NCI-H510A treated with DMSO at 0.1 percent for 48 hours (cell line): ENCODE results near the gene SPATA2.
A peak's percentile ranks its signal among the peaks of the same experiment; 100 is the strongest.
"Not testable (repeated sequence)": the region's sequence is repeated elsewhere in the genome, so short reads cannot be mapped to it uniquely, and the experiment has no call there.

ENCODE experiments used
- DNase-seq: peaks from one replicate; lab custom pipeline; 2025; lab: John Stamatoyannopoulos, UW

The SPATA2 gene

DNA sequence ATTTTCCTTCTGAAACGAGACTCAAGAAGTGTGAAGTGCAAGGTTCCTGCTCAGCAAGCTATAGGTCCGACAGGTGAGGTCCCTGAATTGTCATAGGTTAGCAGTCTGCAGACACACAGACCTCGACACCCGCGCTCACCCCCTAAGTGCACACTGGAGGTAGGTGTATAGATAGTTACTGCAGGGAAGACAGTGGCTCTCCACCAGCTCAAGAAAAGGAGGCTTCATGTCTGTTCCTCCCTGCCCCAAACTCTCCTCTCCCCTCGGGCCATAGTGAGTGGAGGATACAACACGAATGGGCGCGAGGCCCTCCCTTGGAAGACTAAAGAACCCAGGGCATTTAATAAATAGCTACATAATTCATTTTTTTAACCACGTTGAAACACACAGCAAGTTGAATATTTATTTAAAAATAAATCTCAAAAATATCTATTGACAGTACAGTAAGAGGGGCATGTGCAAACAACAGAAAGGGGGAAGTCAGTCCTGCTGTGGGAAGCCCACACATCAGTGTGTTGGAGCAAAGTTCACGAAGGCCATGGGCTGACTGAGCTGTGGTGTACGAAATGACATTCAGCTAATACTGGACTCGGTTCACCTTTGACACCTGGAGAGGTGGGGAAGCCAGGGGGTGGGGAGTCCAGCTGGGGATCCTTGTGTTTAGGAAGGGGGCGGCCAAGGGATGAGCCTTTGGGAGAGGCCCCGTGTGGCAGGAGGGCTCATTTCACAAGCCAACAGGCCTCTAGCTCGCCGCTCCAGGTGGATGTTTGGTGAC lies 10.7 kb downstream of the SPATA2 start:
- no peak for DNase-seq

DNA sequence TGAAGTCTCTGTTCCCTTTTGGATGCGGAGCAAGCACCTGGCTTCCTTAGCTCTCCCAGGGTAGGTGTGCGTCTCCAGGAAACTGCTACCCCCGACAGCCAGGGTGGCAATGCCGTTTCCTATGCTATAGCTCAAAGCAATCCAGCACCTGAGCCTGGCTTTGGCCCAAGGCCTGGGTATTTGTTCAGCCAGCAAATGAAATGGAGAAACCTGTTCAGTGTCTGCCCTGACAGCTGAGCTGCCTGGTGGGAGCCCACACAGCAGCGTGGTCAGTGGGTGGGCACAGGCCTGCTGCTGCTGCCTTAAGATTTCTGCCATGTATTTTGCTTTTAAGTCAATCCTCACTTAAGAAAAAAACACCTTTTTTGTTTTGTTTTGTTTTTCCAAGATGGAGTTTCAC lies 13.7 kb downstream of the SPATA2 start:
- no peak for DNase-seq

DNA sequence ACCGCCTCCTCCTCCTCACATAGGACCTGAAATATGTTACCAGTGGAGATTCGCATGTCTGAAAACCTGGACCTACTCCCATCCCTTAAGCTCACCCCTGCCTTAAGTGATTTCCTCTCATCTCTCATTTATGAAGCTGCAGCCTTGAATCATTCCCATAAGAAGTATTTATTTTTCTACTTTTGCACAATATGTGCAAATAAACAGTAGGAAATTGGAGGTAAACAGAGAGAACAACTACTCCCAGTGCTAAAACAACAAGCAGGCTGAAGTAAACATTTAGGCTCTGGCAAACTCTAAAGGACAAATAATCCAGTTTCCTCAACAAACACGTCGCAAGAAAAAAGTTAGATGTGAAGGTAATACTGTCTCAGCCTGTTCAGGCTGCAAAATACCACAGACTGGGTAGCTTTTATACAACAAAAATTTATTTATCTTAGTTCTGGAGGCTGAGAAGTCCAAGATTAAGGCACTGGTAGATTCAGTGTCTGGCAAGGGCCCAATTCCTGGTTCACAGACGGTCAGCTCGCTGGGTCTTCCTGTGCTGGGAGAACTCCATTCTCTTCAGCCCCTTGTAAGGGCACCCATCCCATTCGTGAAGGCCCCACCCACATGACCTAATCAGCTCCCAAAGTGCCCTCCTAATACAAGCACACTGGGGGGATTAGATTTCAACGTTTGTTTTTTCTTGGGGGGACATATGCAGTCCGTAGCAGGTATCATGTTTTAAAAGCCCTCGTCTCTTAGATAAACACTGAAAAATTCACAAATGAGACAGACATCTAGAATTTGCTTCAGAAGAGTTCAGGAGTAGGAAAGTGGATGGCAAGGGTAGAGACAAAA lies 15.6 kb downstream of the SPATA2 start:
- no peak for DNase-seq

DNA sequence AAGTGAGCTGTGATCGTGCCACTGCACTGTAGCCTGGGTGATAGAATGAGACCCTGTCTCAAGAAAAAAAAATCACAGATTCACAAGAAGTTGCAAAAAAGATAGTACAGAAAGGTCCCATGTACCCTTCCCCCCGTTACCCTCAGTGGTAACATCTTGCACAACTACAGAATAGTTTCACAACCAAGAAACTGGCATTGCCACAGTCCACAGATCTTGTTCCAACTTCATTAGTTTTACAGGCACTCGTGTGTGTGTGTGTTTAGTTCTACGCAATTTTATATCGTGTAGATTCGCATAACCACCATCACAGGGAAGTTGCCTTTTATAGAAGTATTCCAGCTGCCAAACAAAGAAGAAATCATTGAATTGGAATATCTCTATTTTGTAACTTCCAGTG lies 19.1 kb downstream of the SPATA2 start:
- DNase-seq, result no peak

DNA sequence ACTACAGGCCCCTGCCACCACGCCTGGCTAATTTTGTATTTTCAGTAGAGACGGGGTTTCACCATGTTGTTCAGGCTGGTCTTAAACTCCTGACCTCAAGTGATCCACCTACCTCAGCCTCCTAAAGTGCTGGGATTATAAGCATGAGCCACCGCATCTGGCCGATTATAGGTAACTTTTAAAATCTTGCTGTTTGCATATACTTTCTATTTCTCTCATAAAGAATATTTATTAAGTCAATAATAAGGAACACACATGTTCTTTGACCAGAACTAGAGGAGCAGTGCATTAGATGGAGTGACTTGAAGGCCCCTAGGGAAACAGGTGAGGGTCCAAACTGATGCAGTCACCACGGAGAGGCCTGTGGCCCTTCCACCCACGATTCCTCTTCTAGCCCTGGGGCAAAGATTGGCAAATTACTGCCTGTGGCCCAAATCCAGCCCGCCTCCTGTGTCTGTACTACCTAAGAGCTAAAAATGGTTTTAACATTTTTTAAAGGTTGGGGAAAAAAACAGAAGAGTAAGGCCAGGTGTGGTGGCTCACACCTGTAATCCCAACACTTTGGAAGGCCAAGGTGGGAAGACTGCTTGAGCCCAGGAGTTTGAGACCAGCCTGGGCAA lies 19.7 kb downstream of the SPATA2 start:
- not testable (repeated sequence) for DNase-seq

DNA sequence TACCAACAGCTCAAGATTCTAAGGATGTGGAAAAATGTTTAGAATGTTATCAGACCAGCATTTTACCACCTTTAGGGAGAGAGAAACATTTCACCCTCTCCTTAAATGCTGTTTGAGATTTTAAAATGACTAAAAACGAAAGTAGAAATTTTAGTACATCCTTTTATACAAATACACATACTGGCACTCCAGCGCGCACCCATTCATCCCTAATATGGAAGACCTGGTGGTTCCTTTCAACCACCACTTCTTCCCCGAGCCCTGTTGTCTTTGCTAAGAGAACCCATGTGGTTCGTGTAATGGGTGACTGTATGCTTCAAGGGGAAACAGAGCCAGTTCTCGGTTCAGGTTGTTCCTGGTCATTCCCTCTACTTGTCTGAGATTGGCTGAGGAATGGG lies 21.3 kb downstream of the SPATA2 start:
- DNase-seq, result no peak

DNA sequence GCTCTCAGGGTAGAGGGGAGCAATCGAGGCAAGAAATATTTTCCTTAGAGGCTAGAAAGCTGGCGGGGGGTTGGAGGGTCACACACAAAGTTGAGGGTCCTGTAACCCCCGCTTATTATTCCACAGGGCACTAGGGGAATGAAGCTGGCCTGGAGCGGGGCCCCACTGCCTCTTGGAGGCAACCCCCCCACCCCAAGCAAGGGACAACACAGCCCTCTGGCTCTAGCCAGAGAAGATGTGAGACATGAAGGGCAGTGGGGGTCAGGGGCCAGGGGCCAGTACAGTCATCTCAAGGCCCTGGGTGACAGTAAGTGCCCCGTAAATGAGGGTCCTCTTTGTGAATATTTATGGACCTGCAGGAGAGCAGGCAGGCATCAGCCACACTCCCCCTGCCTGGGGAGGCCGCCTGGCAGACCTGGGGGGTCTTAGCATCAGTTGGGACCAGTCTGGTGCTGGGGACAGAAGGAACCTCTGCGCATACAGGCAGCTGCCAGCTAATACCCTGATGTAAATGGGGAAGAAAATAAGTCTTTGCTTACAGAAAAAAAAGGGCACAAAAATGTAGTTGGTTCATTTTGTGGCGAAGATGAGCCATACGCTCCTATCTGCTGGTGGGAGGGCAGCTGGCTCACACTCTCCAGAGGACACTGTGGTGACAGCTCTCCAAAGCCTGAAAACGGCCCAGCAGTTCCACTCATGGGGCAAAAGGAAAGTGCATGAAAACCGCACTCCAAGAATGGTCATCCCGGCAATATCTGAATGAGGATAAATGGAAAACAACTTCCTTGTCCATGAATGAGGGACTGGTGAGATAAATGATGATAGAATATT lies 21.9 kb downstream of the SPATA2 start:
- DNase-seq, result no peak

DNA sequence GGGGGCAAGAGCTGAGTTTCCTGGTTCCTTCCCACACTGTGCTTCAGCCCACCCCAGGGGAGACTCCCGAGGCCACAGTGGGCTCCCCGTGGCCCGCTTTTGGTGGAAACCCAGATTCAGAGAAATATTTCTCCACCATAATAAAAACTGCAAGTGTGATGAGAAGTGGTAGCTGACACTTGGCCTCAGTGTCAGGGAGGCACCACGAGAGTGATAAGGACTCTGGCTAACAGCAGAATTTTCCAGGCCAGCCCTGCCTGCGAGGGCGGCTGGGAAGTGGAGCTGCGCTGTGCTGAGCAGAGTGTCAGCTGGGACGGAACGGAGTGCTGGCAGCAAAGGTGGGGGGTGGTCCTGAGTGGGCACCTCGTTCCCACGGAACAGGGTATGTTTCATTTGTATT lies 22.5 kb downstream of the SPATA2 start:
- no peak for DNase-seq

DNA sequence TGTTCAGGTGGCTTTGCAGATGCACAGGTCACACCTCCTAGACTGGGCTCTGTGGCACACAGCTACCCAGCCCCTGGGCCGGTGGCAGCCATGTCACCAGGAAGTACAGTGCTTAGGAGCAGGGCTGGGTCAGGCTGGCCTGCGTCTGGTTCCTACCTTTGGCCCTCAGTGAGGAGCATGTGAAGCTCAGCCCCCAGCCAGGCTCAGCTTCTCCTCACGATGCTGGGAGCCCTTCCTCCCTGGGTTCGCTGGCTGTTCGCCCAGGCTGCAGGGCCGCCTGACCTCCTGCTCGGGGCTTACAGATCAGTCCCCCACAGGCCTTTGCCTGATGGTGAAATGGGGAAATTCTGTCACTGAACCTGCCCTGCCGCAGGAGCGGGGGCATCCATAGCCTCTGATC lies 23.1 kb downstream of the SPATA2 start:
- no peak for DNase-seq

DNA sequence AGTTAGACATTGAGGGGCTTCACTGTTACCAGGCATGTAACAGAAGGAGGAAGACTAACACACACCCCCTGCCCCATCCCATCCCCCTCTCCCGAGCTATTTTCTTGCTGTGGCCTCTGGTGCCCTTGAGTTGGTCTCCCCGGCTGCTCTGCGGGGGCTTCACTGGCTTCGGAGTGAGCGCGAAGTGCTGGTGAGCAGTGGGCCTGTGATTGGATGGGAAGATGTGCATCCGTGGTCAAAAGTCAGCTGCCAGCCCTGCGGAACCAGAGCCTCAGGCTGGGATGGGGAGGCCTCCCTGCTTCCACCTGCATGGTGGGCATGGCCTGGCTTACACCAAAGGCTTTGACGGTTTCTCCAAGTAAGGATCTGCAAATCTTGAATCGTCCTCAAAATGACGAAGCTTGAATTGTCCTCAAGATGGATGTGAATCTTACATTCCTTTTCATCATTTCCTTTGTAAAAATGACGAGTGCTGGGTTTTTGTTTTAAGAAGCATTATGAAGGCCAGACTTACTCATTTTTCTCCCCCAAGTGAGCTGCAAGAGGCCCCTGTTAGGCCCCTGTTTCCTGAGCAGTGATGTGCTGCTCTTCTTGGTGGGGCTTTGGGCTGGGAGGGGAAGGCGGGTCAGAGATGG lies 23.7 kb downstream of the SPATA2 start:
- no peak for DNase-seq

DNA sequence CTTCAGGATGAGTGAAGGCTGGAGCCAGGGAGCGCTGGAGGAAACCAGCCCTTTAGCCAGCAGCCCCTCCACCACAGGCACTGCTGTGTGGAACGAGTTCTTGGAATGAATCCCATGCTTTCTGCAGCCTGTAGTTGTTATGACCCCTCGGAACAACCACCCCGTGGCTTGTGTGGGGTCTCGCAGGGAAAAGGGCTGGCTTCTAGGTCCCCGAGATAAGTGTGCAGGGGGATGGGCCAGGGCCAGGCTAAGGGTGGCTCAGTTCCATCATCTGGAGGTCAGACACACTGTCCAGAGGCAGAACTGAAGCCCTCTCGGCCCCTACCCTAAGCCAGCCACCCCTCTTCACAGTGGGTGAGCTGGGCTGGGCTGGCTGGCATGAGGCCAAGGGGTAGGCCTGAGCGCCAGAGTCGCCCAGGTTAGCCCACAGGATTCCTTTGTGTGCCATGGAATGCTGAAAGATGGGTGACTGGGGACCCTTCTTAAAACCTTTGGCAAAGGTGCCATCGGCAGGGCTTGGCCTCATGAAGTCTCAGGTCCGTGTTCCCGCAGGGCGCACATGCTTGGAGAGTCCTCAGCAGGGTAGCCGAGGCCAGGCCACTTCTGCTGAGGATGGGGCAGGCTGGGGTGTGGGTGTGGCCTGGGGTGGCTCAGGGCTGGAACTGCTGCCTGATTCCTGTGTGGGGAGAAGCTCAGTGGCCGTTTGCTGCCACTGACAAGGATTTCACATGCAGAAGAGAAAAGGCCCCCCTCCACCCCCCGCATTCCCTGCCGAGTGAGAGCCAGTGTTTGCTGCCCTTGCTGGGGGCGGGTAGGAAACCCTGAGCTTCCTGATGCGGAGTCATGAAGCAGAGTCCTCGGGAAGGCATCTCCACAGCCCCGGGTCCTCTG lies 24.6 kb downstream of the SPATA2 start:
- DNase-seq, result no peak

DNA sequence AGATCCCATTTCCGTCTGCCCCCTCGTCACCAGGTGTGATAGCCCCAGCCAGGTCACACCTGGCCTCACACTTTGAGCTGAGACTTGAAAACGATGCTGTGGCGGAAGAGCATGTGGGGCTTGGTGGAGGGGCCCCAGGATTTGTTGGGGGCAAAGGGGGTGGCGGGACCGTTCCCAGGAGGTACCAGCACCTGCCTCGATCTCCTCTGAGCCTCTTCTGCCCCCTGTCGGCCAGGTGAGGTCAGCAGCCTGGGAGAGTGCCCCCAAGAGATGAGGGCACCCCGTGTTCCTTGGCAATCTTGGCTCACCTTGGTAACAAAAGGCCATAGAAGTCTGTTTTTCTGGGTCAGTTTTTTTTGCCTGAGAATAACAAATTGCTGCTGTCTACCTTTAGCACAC lies 25.4 kb downstream of the SPATA2 start:
- DNase-seq, result no peak

DNA sequence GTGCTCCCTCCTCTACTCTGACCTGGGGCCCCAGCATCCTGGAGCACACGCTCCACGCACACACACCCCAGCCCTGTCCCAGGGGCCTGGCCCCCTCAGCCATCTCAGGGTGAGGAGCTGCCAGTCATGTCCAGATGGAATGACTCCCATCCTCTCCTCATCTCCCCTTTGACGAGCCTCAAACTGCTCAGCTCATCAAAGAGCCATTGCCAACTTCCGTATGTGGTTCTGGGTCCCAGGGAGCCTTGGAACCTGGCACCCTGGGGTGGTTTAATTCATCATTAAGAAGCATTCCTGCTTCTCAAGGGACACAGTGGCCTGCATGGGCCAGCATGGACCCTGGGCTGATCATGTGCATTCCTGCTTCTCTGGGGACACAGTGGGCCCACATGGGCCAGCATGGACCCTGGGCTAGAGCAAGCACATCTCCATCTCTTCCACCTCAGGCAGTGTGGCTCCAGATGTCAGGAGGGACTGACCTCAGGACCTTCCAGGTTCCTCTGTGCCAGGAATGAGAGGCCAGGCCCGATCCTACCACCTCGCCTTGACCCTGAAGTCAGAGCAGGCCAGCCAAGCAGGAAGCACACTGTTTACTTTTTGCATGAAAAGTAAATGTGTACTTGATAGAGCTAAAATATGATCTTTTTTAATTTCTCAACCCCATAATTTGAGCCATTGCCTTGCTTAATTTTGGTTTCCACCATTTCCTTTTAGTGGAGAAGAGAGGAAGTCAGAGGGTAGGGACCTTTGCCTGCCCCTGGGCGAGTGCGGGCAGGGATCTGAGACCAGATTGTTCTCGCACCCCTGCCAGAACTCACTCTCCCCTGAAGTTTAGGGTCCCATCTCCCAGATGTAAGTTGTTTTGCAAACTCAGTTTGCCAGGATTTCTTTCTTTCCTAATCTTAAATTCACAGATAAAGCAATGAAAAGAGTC lies 26.1 kb downstream of the SPATA2 start:
- DNase-seq, result no peak

DNA sequence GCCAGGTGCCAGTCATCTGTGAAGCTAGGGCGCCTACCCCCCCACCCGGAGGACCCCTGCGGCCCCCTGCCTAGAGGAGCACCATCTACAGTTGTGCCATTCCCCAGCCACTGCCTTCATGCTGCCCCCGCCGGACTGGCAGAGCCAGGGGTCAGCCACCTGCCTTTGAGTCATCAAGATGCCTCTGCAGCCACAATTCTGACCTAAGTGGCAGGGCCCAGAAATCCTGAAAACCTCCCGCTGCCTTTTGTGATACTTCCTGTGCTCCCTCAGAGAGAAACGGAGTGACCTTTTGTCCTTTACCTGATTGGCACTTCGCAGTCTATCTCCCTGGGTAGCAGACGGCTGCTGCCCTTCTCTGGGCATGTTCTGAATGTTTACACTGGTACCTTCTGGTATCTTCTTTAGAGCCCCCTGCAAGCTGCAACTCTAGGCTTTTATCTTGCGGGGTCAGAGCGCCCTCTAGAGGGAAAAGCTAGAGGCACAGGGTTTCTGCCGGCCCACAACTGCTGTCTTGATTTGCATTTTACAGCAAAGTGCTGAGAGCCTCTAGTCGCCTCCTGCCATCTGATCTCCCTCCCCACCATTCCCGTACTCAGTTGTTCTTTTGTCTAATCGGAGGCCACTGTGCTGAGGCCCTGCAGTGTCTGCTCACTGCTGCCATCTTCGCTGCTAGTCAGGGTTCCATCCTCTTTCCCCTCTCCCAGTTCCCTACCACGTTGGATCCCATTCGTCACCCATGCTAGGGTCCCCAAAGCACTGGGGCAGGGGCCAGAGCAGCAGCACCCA lies 26.9 kb downstream of the SPATA2 start:
- DNase-seq, result peak; percentile 71

DNA sequence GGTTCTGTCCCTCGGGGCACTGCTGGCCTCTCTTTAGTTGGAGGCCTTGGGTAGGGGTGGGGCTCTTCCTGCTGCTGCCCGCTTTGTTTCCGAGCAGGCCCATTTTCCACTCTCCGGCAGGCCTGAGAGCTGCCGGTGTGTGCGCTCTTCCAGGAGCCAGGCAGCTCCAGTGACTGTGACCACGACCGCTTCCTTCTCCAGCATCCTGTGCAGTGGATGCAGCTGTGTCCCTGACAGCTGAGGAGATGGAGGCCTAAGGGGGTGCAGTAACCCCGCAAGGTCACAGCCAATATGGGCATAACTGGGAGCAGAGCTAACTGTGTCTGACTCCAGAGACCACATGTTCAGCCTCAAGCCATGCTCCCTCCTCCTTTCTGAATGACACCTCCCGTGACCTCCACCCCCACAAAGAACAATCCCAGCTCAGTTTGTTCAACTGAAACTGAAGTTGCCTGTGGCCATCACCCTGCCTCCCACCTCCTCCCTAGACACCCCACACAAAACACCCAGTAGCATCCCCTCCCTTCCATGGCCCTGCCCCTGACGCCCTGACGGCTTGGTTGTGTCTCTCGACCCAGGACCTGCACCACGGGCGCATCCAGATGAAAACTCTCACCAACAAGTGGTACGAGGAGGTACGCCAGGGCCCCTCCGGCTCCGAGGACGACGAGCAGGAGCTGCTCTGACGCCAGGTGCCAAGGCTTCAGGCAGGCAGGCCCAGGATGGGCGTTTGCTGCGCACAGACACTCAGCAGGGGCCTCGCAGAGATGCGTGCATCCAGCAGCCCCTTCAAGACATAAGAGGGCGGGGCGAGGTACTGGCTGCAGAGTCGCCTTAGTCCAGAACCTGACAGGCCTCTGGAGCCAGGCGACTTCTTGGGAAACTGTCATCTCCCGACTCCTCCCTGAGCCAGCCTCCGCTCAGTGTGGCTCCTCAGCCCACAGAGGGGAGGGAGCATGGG lies 27.8 kb downstream of the SPATA2 start:
- DNase-seq, result no peak

DNA sequence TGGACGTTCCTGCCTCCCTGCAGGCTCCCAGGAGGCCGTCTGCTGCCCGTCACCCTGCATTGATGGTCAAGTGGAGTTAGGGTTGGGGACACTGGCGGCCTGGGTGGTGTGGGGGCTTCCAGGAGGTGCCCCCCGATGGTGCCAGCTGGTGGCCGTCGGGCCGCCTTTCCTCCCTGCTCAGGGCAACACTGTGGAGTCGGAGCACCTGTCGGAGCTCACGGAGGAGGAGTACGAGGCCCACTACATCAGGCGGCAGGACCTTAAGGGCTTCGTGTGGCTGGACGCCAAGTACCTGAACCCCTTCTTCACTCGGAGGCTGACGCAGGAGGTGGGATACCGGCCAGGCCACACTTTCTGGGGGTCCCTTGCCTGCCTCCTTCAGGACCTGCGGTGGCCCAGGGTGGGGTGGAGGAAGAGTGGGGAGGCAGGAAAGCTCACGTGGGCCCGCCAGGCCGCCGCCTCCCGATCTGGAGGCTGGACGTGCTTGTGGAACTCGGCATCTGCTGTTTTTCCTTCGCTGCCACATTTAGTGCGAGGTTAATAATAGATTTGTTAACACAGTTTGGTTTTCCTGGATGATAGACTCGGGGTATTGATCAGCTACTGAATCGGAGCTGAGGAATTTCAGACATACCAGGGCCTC lies 28.6 kb downstream of the SPATA2 start:
- DNase-seq, result no peak
